A549 treated with dexamethasone at 1 μM for 4 hours (cell line): ENCODE results near the gene GCLM. TPM values are rescaled to one million over a fixed set of nuclear protein-coding genes. Genes with fewer than 3 reads are reported as not detected.

ENCODE experiments used
- total RNA-seq: library from RNA; stranded (reverse); fragments of 200-300 nt; extraction: Qiagen RNA extraction; gene quantifications from 5 replicates; pipeline ENCODE4 v1.2.3, GENCODE V29; 2022

The GCLM gene
- 70.6 to 86.1 TPM (median 76.0 TPM) in 5 replicates for total RNA-seq

GRCh38 chr1:93909146-93910050, at the start of gene GCLM:
GCLM (minus strand) TSS chr1:93909430; CDS start chr1:93909163, 267 bp downstream.

GRCh38 chr1:93878889-93879586, 30.2 kb downstream of the GCLM start, which contains the start of gene DNTTIP2:
DNTTIP2 (minus strand) TSS chr1:93879206; CDS start chr1:93879148, 58 bp downstream.

Other genes starting within 250 kb of the GCLM start
- gene BCAR3, start 227.6 kb downstream of the GCLM start, total RNA-seq = 72.6 to 85.3 TPM (median 80.9 TPM) in 5 replicates
- gene DNTTIP2, start 30.2 kb downstream of the GCLM start, total RNA-seq = 35.8 to 46.2 TPM (median 39.4 TPM) in 5 replicates
- 0.12 to 0.35 TPM (median 0.18 TPM) in 5 replicates for gene ABCA4, start 211.7 kb upstream of the GCLM start, total RNA-seq